Vagina (tissue), 2 donors: Measurements from ENCODE around the gene FPR2. TPM values are rescaled to one million over a fixed set of nuclear protein-coding genes. Genes with fewer than 3 reads are reported as not detected.
A peak's percentile ranks its signal among the peaks of the same experiment; 100 is the strongest.

ENCODE experiments used
- DNase-seq, 2 donors: peaks; one replicate each; pipeline ENCODE4 v3.0.0-alpha.2; 2017; ENCODE audit errors: extremely low spot score in 2 of 2
- H3K27ac ChIP-seq: fragments of 200-600 bp; sonication (generic); one replicate; pipeline ENCODE4 v1.5.1; 2019
- H3K27me3 ChIP-seq: fragments of 200-600 bp; sonication (generic); one replicate; pipeline ENCODE4 v1.5.1; 2019
- H3K36me3 ChIP-seq, 2 donors: fragments of 200-600 bp; sonication (generic); one replicate each; pipeline ENCODE4 v1.5.1; 2017 to 2019
- H3K4me1 ChIP-seq: fragments of 200-600 bp; sonication (generic); one replicate; pipeline ENCODE4 v1.5.1; 2019
- H3K4me3 ChIP-seq, 2 donors: fragments of 200-600 bp; sonication (generic); 1 replicate in 1 of 2; 2 replicates in 1 of 2; pipeline ENCODE4 v1.5.1; 2016 to 2019
- H3K9me3 ChIP-seq: fragments of 200-600 bp; sonication (generic); one replicate; pipeline ENCODE4 v1.5.1; 2019
- POLR2A ChIP-seq, 2 donors: fragments of 450-650 bp; IDR thresholded peaks; one replicate each; pipeline ENCODE4 v1.6.1; 2017; ENCODE audit warnings: antibody characterized with exemption in 2 of 2, mild to moderate bottlenecking in 2 of 2, moderate library complexity in 2 of 2
- POLR2AphosphoS5 ChIP-seq, 2 donors: sonication (generic); formaldehyde crosslinking; IDR thresholded peaks; one replicate each; pipeline ENCODE4 v1.9.0; 2017; ENCODE audit warnings: antibody characterized with exemption in 2 of 2, mild to moderate bottlenecking in 2 of 2, low read depth in 1 of 2; ENCODE audit not compliant: insufficient read depth in 1 of 2
- intact Hi-C: fragments of 100-400 bp; cut with DNase I; formaldehyde crosslinking; loops from one replicate; pipeline ENCODE4 v1.15.1; 2023
- total RNA-seq: library from RNA; depleted of rRNA; stranded (reverse); fragments of >200 nt; gene quantifications from one replicate; pipeline ENCODE4 v1.2.3, GENCODE V29; 2016
- TF ChIP-seq, protein P1 (sequence below), 3 experiments: fragments of 450-650 bp in 2 of 3; fragments of 200-600 bp in 1 of 3; sonication (generic) in 1 of 3; IDR thresholded peaks; one replicate each; pipeline ENCODE4 v1.5.1; 2017 to 2019; ENCODE audit warnings: antibody characterized with exemption in 3 of 3, mild to moderate bottlenecking in 2 of 3, moderate library complexity in 2 of 3

FPR2 gene
- total RNA-seq, 1 donor from 2014 or later = not detected

DNA sequence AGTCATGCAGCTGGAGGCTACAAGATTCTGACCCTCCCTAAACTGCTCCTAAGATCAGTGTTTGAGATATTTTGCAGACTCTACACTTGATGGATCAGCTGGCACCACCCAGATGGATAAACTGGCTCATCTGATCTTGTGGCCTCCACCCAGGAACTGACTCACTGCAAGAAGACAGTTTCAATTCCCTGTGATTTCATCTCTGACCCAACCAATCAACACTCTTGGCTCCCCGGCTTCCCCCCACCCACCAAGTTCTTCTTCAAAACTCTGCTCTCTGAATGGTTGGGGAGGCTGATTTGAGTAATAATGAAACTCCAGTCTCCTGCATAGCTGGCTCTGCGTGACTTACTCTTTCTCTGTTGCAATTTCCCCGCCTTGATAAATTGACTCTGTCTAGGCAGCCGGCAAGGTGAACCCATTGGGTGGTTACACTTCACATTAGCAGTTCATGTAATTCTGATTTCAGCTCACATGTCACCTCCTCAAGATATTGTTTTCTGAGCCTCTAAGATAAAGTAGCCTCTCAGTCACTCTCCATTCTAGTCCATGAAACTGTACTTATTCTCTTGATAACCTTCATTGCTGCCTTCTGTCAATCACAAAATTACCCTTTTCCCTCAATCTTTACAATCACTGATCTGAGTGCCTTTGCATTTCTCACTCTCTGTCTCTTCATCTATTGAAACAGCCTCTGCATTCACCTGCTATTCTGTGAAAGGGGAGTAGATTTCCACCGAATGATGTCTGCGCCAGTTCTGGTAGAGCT is 24.1 kb downstream of the FPR2 start:
- Histone ChIP-seq H3K27me3 (no peaks in the 10 kb centered on the region), H3K4me3 (no peak overlapping the region), H3K9me3 (no peaks in the 10 kb centered on the region), H3K36me3 (no peaks in the 10 kb centered on the region), H3K27ac (peak overlapping the region; percentile 24), H3K4me1 (no peaks in the 10 kb centered on the region)
- intact Hi-C loops = loop anchor here (10.0 kb wide), 1 partner anchor 310 kb away; the partner anchor contains the start of gene CEACAM18
- no peak for DNase-seq
- TF ChIP-seq, protein P1, sequence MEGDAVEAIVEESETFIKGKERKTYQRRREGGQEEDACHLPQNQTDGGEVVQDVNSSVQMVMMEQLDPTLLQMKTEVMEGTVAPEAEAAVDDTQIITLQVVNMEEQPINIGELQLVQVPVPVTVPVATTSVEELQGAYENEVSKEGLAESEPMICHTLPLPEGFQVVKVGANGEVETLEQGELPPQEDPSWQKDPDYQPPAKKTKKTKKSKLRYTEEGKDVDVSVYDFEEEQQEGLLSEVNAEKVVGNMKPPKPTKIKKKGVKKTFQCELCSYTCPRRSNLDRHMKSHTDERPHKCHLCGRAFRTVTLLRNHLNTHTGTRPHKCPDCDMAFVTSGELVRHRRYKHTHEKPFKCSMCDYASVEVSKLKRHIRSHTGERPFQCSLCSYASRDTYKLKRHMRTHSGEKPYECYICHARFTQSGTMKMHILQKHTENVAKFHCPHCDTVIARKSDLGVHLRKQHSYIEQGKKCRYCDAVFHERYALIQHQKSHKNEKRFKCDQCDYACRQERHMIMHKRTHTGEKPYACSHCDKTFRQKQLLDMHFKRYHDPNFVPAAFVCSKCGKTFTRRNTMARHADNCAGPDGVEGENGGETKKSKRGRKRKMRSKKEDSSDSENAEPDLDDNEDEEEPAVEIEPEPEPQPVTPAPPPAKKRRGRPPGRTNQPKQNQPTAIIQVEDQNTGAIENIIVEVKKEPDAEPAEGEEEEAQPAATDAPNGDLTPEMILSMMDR (IDR thresholded peaks at IDR 0.05) = no peak
- peak in 1 of 2 donors; percentile 30 for TF ChIP-seq POLR2AphosphoS5 (IDR thresholded peaks at IDR 0.05; ENCODE audit: insufficient read depth in 1 of 2, low read depth in 1 of 2)

DNA sequence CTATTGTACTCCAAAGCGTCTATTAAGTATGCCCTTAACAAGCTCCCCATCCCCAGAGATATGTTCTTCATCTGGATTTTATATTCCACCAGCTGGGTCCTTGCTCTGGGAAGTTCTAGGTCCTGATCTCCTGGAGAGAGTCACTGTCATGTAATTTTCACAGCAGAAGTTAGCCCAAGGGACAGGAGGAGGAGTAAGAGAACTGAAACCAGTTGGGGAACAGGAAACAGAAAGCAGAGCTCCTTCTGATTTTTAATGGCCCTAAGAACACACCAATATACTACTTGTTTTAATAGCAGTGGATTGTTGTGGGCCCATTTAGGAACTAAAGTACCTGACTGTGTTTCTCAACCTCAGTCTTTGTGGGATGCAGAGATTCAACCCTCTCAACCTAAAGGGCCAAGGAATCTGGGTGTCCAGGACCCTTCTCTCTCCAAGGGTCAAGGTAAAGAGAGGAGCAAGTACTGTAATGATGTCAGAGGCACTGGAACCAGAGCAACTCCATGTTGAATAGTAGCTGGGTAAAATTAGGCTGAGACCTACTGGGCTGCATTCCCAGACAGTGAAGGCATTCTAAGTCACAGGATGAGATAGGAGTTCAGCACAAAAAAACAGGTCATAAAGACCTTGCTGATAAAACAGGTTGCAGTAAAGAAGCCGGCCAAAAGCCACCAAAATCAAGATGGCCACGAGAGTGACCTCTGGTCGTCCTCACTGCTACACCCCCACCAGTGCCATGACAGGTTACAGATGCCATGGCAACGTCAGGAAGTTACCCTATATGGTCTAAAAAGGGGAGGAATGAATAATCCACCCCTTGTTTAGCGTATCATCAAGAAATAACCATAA is 25.9 kb downstream of the FPR2 start:
- TF ChIP-seq, protein P1 (IDR thresholded peaks at IDR 0.05) = no peak
- no peak for TF ChIP-seq POLR2AphosphoS5 (IDR thresholded peaks at IDR 0.05; ENCODE audit: insufficient read depth in 1 of 2, low read depth in 1 of 2)
- no peak for TF ChIP-seq POLR2A (IDR thresholded peaks at IDR 0.05)

DNA sequence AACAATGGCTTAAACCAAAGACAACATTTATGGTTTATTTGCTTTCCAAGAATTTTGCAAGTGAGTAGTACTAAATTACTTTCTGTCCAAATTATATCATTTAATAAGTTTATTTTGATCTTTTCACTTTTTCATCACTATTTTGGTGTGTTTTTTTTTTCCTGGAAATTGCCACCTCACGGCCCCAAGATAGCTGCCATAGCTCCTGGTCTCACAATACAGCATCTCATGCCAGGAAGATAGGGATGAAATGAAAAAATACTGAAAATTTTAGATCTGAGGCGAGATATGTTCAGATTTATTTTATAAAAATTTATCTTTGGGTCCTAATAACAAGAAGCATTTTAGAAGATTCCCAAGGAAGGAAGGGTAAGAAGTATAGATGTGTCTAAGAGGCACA is 27.0 kb downstream of the FPR2 start:
- H3K4me1 ChIP-seq = no peaks in the 10 kb centered on the region
- no peaks in the 10 kb centered on the region for H3K27me3 ChIP-seq
- intact Hi-C loops = loop anchor here (10.0 kb wide), 1 partner anchor 313 kb away; the partner anchor contains the start of gene CEACAM18
- H3K4me3 ChIP-seq = no peak overlapping the region
- H3K36me3 ChIP-seq = no peaks in the 10 kb centered on the region
- TF ChIP-seq POLR2AphosphoS5 (IDR thresholded peaks at IDR 0.05; ENCODE audit: insufficient read depth in 1 of 2, low read depth in 1 of 2) (no peak), POLR2A (IDR thresholded peaks at IDR 0.05) (no peak)
- TF ChIP-seq, protein P1 (IDR thresholded peaks at IDR 0.05) = no peak
- no peak overlapping the region for H3K27ac ChIP-seq
- H3K9me3 ChIP-seq = no peaks in the 10 kb centered on the region
- DNase-seq = no peak

More for the DNA sequence above, 25.9 kb downstream of the FPR2 start:
- intact Hi-C loops = loop anchor here (10.0 kb wide), 1 partner anchor 312 kb away; the partner anchor contains the start of gene CEACAM18
- H3K4me3 ChIP-seq = no peak overlapping the region
- no peaks in the 10 kb centered on the region for H3K27me3 ChIP-seq
- H3K9me3 ChIP-seq = no peaks in the 10 kb centered on the region
- no peaks in the 10 kb centered on the region for H3K36me3 ChIP-seq
- DNase-seq = no peak
- no peaks in the 10 kb centered on the region for H3K4me1 ChIP-seq
- no peak overlapping the region for H3K27ac ChIP-seq

- Histone ChIP-seq H3K27ac (no peak overlapping the region), H3K9me3 (no peaks in the 10 kb centered on the region), H3K36me3 (no peaks in the 10 kb centered on the region), H3K27me3 (no peaks in the 10 kb centered on the region), H3K4me1 (no peaks in the 10 kb centered on the region), H3K4me3 (no peak overlapping the region)
- TF ChIP-seq POLR2A (IDR thresholded peaks at IDR 0.05) (no peak), POLR2AphosphoS5 (IDR thresholded peaks at IDR 0.05; ENCODE audit: insufficient read depth in 1 of 2, low read depth in 1 of 2) (no peak)
- TF ChIP-seq, protein P1 (IDR thresholded peaks at IDR 0.05) = no peak
- DNase-seq = no peak
- intact Hi-C loops = loop anchor here (10.0 kb wide), 1 partner anchor 314 kb away; the partner anchor contains the start of gene CEACAM18
Measured at GRCh38 chr19:51789061-51789795, 28.2 kb downstream of the FPR2 start.
